Eye (tissue), 1 donor: ENCODE data around the gene RPP30.

Experiments
- DNase-seq: peaks from one replicate; pipeline ENCODE4 v3.0.0-alpha.2; 2015

RPP30 gene

DNA sequence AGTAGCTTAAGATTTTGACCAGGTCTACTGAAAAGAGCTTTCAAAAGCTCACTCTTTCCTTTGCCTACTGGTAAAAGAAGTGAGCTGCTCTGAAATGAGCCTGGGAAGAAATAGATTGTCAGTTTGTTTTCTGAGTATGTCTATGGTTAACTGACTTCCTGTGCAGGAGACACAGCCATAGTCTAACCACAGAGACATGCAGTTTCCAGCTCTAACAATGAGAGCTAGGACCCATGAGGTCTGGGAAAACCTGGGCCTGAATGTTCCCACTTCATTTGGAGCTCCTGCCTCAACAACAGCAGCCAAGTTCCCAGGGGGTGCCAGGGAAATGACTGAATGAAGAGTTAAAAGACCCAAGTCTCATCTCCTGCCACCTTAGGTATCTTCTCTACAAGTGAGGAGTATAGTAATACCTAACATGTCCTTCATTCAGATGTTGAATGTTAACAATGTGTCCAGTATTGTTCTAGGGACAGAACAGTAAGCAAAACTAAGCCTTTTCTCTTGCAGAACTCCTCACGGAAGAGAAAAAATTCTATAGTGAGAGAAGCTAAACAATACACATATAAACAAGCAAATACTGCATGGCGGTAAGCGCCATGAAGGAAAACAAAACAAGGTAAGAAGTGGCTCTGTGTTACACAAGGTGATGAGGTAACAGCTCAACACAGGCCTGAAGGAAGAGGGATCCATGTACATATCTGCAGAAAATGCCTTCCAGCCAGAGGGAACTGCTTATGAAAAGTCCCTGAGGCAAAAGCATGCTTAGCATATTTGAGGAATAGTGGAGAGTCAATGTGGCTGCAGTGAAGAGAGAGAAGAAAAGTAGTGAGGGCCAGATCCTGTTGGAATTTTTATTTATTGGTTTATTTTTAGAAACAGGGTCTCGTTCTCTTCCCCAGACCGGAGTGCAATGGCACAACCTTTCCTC is 75.5 kb downstream of the RPP30 start:
- no peak for DNase-seq
